Measurements from ENCODE around the gene NT5C2.

GRCh38 chr10:103096130-103096529, 96.9 kb downstream of the NT5C2 start:
- no peak for TF ChIP-seq TOX (CRISPR knock-in tag; IDR thresholded peaks at IDR 0.05; ENCODE audit: borderline replicate concordance)
- no peak for TF ChIP-seq OSR1 (CRISPR knock-in tag; IDR thresholded peaks at IDR 0.05)
- TF ChIP-seq RARB (CRISPR knock-in tag; IDR thresholded peaks at IDR 0.05): no peak
- TF ChIP-seq SNAI2 (CRISPR knock-in tag; IDR thresholded peaks at IDR 0.05): no peak
- TF ChIP-seq ISL1 (CRISPR knock-in tag; IDR thresholded peaks at IDR 0.05): no peak
- TF ChIP-seq ZNF565 (CRISPR knock-in tag; conservative IDR thresholded peaks at IDR 0.05; ENCODE audit: low read depth): no peak
- TF ChIP-seq ARNTL (CRISPR knock-in tag; IDR thresholded peaks at IDR 0.05; ENCODE audit: borderline replicate concordance, low read depth): no peak
- TF ChIP-seq ZNF70 (CRISPR knock-in tag; IDR thresholded peaks at IDR 0.05): no peak
- TF ChIP-seq TSHZ2 (CRISPR knock-in tag; IDR thresholded peaks at IDR 0.05): no peak
- TF ChIP-seq ZC3H10 (CRISPR knock-in tag; IDR thresholded peaks at IDR 0.05): no peak
- no peak for TF ChIP-seq GLIS3 (CRISPR knock-in tag; IDR thresholded peaks at IDR 0.05)
